HepG2 (cell line): ENCODE results near the gene HMGN4. TPM values are rescaled to one million over a fixed set of nuclear protein-coding genes. Genes with fewer than 3 reads are reported as not detected.

ENCODE experiments used
- ARNT ChIP-seq: fragments of 450-650 bp; IDR thresholded peaks from 2 replicates; pipeline ENCODE4 v1.6.1; 2017
- ATRX ChIP-seq: sonication (generic); formaldehyde crosslinking; IDR thresholded peaks from 2 replicates; pipeline ENCODE4 v1.4.0; 2020; ENCODE audit warnings: missing genetic modification reagents, borderline replicate concordance
- CENPT ChIP-seq: sonication (generic); formaldehyde crosslinking; IDR thresholded peaks from 2 replicates; pipeline ENCODE4 v1.8.0; 2022; ENCODE audit warnings: low read depth, mild to moderate bottlenecking, moderate library complexity, missing genetic modification reagents
- GRHL1 ChIP-seq: sonication (generic); formaldehyde crosslinking; conservative IDR thresholded peaks from 2 replicates; pipeline ENCODE4 v1.8.0; 2022; ENCODE audit warnings: missing genetic modification reagents
- HHEX ChIP-seq: IDR thresholded peaks from 2 replicates; pipeline ENCODE4 v1.6.1; 2016; ENCODE audit warnings: control low read depth
- KLF12 ChIP-seq: sonication (generic); formaldehyde crosslinking; IDR thresholded peaks from 2 replicates; pipeline ENCODE4 v1.4.0; 2020; ENCODE audit warnings: missing genetic modification reagents, borderline replicate concordance
- MEIS1 ChIP-seq: sonication (generic); formaldehyde crosslinking; IDR thresholded peaks from 2 replicates; pipeline ENCODE4 v1.9.0; 2021; ENCODE audit warnings: mild to moderate bottlenecking, missing genetic modification reagents, moderate library complexity, borderline replicate concordance
- NFKBIZ ChIP-seq: IDR thresholded peaks from 2 replicates; pipeline ENCODE4 v1.6.1; 2018; ENCODE audit warnings: missing genetic modification reagents, missing compliant biosample characterization
- NFRKB ChIP-seq: fragments of 450-650 bp; IDR thresholded peaks from 2 replicates; pipeline ENCODE4 v1.6.1; 2017
- REXO4 ChIP-seq: sonication (generic); formaldehyde crosslinking; IDR thresholded peaks from 2 replicates; pipeline ENCODE4 v1.8.0; 2022; ENCODE audit warnings: missing genetic modification reagents, mild to moderate bottlenecking, borderline replicate concordance
- SAFB2 ChIP-seq: sonication (generic); formaldehyde crosslinking; IDR thresholded peaks from 2 replicates; pipeline ENCODE4 v1.5.1; 2020; ENCODE audit warnings: missing genetic modification reagents, low read depth, mild to moderate bottlenecking, borderline replicate concordance
- SKI ChIP-seq: fragments of 450-650 bp; IDR thresholded peaks from one replicate; pipeline ENCODE4 v1.6.1; 2018; ENCODE audit warnings: mild to moderate bottlenecking; ENCODE audit not compliant: partially characterized antibody
- ZBTB40 ChIP-seq, 2 experiments: fragments of 450-650 bp in 1 of 2; sonication (generic) in 1 of 2; formaldehyde crosslinking in 1 of 2; IDR thresholded peaks; 2 replicates each; pipeline versions ENCODE4 v1.6.1 to v1.8.0; 2016 to 2022; ENCODE audit warnings: antibody characterized with exemption in 1 of 2, mild to moderate bottlenecking in 1 of 2, missing genetic modification reagents in 1 of 2
- ZC3H13 ChIP-seq: sonication (generic); formaldehyde crosslinking; IDR thresholded peaks from 2 replicates; pipeline ENCODE4 v1.8.1; 2023; ENCODE audit warnings: mild to moderate bottlenecking, missing genetic modification reagents, moderate library complexity
- ZNF17 ChIP-seq: sonication (generic); formaldehyde crosslinking; IDR thresholded peaks from 2 replicates; pipeline ENCODE4 v1.5.0; 2020; ENCODE audit warnings: mild to moderate bottlenecking, missing genetic modification reagents
- ZNF180 ChIP-seq: sonication (generic); formaldehyde crosslinking; IDR thresholded peaks from 2 replicates; pipeline ENCODE4 v1.4.0; 2020; ENCODE audit warnings: low read depth, missing genetic modification reagents, borderline replicate concordance
- ZNF337 ChIP-seq: sonication (generic); formaldehyde crosslinking; IDR thresholded peaks from 2 replicates; pipeline ENCODE4 v1.5.1; 2020; ENCODE audit warnings: missing genetic modification reagents, low read depth, mild to moderate bottlenecking, borderline replicate concordance
- ZNF564 ChIP-seq: sonication (generic); formaldehyde crosslinking; IDR thresholded peaks from 2 replicates; pipeline ENCODE4 v1.8.1; 2023; ENCODE audit warnings: mild to moderate bottlenecking, missing genetic modification reagents
- ZZZ3 ChIP-seq: sonication (generic); formaldehyde crosslinking; IDR thresholded peaks from 2 replicates; pipeline ENCODE4 v1.4.0; 2020; ENCODE audit warnings: missing genetic modification reagents, mild to moderate bottlenecking, borderline replicate concordance
- polyA plus RNA-seq, 8 experiments: library from polyadenylated mRNA; depleted of rRNA in 3 of 8; stranded (reverse) in 7 of 8; unstranded in 1 of 8; fragments of >200 nt; fragmentation: Illumina TruSeq in 4 of 8; extraction: Trizol in 4 of 8; gene quantifications; 2 replicates each; pipeline versions ENCODE4 v1.2.1 to v1.2.3, GENCODE V29; 2011 to 2016; ENCODE audit warnings: low read depth in 4 of 8, missing spikeins in 1 of 8, mixed read lengths in 1 of 8; ENCODE audit not compliant: insufficient read depth in 1 of 8
- total RNA-seq, 5 experiments: library from RNA; depleted of rRNA; stranded (reverse); fragments of >200 nt; fragmentation: Illumina TruSeq; extraction: Trizol; gene quantifications; 2 replicates each; pipeline ENCODE4 v1.2.3, GENCODE V29; 2016; ENCODE audit warnings: low read depth in 1 of 5

Gene HMGN4
- total and polyA plus RNA-seq, 2 of the 13 experiments (the other 11 are each of a cell fraction or from before 2014, with no cell fraction given) = 39.9 to 52.1 TPM

- TF ChIP-seq GRHL1 (CRISPR knock-in tag) (no peak), CENPT (CRISPR knock-in tag) (no peak), MEIS1 (CRISPR knock-in tag) (no peak), ZBTB40 (IDR thresholded peaks at IDR 0.05) (no peak), ZBTB40 (CRISPR knock-in tag; IDR thresholded peaks at IDR 0.05) (peak; percentile 68; the same call in 1 of the 2 replicates), KLF12 (CRISPR knock-in tag) (0 out of 2 replicates have a peak, but pooled peaks have one; percentile 4), ZNF17 (CRISPR knock-in tag) (no peak), SKI (no peak), NFRKB (no peak), ZNF564 (CRISPR knock-in tag) (no peak), NFKBIZ (0 out of 2 replicates have a peak, but pooled peaks have one; percentile 52), ATRX (CRISPR knock-in tag) (no peak), SAFB2 (CRISPR knock-in tag) (peak; percentile 26; the same call in 1 of the 2 replicates), ZNF337 (CRISPR knock-in tag) (no peak), ZNF180 (CRISPR knock-in tag) (no peak), ARNT (no peak), ZZZ3 (CRISPR knock-in tag) (no peak), HHEX (CRISPR knock-in tag) (no peak), REXO4 (CRISPR knock-in tag) (no peak), ZC3H13 (CRISPR knock-in tag) (0 out of 2 replicates have a peak, but pooled peaks have one; percentile 43)
Observed at GRCh38 chr6:26520237-26520849, 17.8 kb upstream of the HMGN4 start (continued).
